ENCODE results near the gene STARD3. TPM values are rescaled to one million over a fixed set of nuclear protein-coding genes. Genes with fewer than 3 reads are reported as not detected.

The STARD3 gene
- total RNA-seq, 2 experiments from 2014 or later, result 70.5 to 75.7 TPM

DNA sequence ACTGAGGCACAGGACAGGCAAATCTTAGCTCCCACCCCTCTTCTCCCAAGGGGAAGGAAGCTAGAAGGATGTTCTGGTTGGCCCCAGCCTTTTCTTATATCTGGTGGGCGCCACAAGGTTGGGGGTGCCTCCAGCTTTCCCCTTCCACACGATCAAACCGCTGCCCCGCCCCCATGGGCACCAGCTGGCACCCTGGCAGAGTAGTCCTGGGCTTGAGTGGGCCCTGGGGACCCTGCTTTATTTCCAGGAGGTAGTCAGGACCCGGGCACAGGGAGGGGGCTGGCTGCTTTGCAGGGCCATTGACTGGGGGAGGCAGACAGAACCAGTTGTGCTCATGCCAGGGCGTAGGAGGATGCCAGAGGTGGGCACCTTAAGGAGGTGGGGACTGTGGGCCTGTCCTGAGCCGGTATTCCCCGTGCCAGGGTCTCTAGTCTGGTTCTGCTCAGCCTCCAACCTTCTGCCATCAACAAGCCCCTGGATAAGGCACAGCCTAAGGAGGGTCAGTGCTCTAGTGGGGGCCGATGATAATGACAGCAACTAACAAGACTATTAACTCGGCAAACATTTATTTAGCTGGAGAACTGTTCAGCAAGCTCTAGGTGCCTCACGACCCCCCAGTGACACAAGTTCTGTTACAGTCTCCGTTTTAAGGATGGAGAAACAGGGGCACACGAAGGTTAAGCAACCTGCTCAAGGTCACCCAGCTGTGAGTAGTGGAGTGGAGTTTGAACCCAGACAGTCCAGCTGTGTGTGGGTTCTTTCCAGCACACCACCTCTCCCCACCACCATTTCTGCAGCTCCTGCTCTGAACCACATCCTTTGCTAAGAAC lies 17.8 kb upstream of the STARD3 start:
- H3K27me3 Mint-ChIP-seq, result peaks cover 49% of the 10 kb centered on the region
- no peak overlapping the region for H3K4me3 Mint-ChIP-seq
- no peak for DNase-seq
- CTCF ChIA-PET, result interaction anchor here (0.7 to 17.8 kb wide), 9 partner anchors 15 to 151 kb away, joined by 3 to 307 read pairs (median 7); partner anchors contain the start of genes MIEN1, PGAP3, PNMT and STARD3
- H3K27ac Mint-ChIP-seq, result no peak overlapping the region
- peaks cover 23% of the 10 kb centered on the region for H3K4me1 Mint-ChIP-seq
- H3K36me3 Mint-ChIP-seq, result no peaks in the 10 kb centered on the region
- no peak for ATAC-seq
- H3K9me3 Mint-ChIP-seq (ENCODE audit: low read depth), result no peaks in the 10 kb centered on the region

DNA sequence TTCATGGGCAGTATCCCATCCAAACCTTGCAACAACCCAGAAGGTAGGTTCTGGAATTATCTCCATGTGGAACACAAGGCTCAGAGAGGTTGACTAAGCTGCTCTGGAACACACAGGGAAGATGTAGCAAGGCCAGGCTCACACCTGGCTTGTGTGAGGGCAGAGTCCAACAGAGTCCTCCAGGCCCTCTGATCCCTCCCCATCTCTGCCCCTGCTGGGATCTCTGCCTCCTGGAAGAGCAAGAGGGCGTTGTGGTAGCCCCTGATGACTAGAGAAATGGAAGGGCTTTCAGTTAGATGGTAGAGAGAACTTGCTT lies 17.2 kb upstream of the STARD3 start:
- Mint-ChIP-seq H3K36me3 (no peaks in the 10 kb centered on the region), H3K4me3 (no peak overlapping the region), H3K4me1 (peaks cover 23% of the 10 kb centered on the region), H3K27ac (no peak overlapping the region), H3K9me3 (ENCODE audit: low read depth) (no peaks in the 10 kb centered on the region), H3K27me3 (peaks cover 44% of the 10 kb centered on the region)
- CTCF ChIA-PET, result interaction anchor here (0.9 to 17.8 kb wide), 10 partner anchors 14 to 360 kb away, joined by 3 to 307 read pairs (median 28); partner anchors contain the start of genes MIEN1, PGAP3, PNMT and PSMD3
- ATAC-seq, result no peak
- DNase-seq, result no peak

DNA sequence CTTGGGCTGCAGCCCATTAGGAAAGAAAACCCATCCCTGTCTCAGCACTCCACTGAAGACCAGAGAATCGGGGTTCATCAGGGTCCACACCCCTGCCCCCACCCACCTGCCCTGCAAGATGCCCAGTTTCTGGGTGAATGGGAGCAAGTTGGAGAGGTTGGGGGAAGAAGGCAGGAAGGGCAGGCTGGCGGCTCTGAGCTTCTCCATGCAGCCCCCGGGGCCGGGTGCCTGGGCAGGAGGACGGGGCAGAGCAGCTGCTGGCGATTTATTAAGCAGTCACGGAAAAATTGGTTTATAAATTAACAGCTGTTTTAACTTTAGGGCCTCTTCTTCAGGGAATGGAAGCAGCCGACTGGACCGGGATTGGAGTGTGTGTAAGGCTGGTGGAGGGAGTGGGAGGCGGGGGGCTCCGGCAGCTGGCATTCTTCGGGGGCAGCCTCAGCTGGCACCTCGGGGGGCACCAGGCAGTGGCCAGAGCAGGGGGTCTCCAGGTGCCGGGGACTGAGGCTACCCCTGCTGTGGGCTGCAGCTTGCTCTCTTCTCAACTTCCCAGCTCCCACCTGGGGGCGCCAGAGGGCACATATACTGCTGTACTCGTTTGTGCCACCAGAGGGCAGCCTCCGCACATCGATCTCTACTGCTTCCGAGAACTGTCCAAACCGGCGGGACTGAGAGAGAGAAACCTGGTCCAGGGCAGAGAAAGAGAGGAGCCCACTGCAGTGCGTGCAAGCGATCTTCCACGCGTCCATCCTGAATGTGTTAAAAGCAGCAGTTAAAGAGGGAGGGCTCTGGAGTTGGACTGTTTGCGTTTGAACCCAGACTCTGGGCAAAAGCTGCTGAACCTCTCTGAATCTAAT lies 15.2 kb upstream of the STARD3 start:
- ATAC-seq, result peak; percentile 68
- CTCF ChIA-PET, result interaction anchor here (0.5 to 17.8 kb wide), 81 partner anchors 9 to 555 kb away, joined by 3 to 307 read pairs (median 4); partner anchors contain the start of genes CDK12, IKZF3, MIEN1 and NEUROD2
- DNase-seq, result peak; percentile 91
- Mint-ChIP-seq H3K27ac (peak overlapping the region; percentile 98), H3K4me3 (peak overlapping the region; percentile 77), H3K36me3 (no peaks in the 10 kb centered on the region), H3K4me1 (peaks cover 23% of the 10 kb centered on the region), H3K27me3 (peaks cover 39% of the 10 kb centered on the region), H3K9me3 (ENCODE audit: low read depth) (no peaks in the 10 kb centered on the region)

DNA sequence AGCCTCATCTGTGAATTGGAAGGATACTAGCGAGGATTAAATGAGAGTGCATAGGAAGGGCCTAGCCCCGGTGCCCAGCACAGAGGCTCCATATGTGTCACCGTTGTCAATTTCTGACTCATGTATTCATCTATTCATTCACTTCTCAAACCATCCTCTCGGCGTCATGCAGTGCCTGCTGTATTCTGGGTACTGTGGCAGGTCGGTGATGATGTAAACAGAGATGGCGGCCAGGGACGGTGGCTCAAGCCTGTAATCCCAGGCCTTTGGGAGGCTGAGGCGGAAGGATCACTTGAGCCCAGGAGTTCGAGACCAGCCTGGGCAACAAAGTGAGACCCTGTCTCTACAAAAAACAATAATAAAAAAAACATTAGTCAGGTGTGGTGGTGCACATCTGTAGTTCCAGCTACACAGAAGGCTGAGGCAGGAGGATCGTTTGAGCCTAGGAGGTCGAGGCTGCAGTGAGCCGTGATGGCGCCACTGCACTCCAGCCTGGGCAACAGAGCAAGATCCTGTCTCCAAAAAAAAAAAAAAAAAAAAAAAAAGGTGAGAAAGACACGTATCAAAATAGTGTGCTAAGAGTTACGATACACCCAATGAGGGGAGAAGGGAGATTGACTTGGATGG lies 14.5 kb upstream of the STARD3 start:
- no peaks in the 10 kb centered on the region for H3K9me3 Mint-ChIP-seq (ENCODE audit: low read depth)
- H3K4me1 Mint-ChIP-seq, result peaks cover 23% of the 10 kb centered on the region
- no peaks in the 10 kb centered on the region for H3K36me3 Mint-ChIP-seq
- H3K27me3 Mint-ChIP-seq, result peaks cover 34% of the 10 kb centered on the region
- H3K27ac Mint-ChIP-seq, result peak overlapping the region; percentile 98
- CTCF ChIA-PET, result interaction anchor here (0.6 to 17.8 kb wide), 62 partner anchors 10 to 1026 kb away, joined by 3 to 307 read pairs (median 5); partner anchors contain the start of genes CDK12, MED1, MIEN1 and NEUROD2
- peak; percentile 87 for ATAC-seq
- H3K4me3 Mint-ChIP-seq, result peak overlapping the region; percentile 77
- peak; percentile 87 for DNase-seq

DNA sequence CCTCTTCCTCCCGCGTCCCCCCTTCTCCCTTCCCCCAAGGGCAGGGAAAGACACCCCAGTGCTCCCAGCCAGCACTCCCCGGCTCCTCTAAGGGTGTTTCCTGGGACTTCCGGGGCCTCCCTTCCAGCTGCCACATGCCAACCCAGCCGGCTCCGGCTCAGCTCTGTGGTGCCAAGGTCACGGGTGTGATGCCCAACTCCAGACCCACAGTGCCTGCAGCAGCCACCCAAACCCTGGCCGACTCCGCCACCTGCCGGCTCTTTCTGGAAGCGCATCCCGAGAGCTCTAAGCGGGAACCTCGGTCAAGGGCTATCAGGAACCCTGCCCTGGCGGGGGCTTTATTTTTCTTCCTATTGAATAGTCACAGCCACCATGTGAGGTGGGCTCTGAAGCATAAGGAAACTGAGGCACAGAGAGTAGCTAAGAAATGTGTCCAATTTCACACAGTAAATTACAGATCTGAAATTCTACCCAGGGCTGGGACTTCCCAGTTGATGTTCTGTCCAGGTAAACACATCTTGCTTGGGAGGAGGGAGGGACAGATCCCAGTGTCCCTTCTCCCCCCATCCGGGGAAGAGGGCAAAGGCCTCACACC lies 13.5 kb upstream of the STARD3 start:
- peaks cover 21% of the 10 kb centered on the region for H3K4me1 Mint-ChIP-seq
- H3K27me3 Mint-ChIP-seq, result peaks cover 37% of the 10 kb centered on the region
- no peaks in the 10 kb centered on the region for H3K9me3 Mint-ChIP-seq (ENCODE audit: low read depth)
- H3K4me3 Mint-ChIP-seq, result peak overlapping the region; percentile 77
- CTCF ChIA-PET, result interaction anchor here (0.5 to 17.8 kb wide), 43 partner anchors 8 to 488 kb away, joined by 3 to 307 read pairs (median 4); partner anchors contain the start of genes MED1, MIEN1, PGAP3 and PNMT
- peak overlapping the region; percentile 98 for H3K27ac Mint-ChIP-seq
- DNase-seq, result peak; percentile 91
- peak; percentile 54 for ATAC-seq
- H3K36me3 Mint-ChIP-seq, result no peaks in the 10 kb centered on the region

DNA sequence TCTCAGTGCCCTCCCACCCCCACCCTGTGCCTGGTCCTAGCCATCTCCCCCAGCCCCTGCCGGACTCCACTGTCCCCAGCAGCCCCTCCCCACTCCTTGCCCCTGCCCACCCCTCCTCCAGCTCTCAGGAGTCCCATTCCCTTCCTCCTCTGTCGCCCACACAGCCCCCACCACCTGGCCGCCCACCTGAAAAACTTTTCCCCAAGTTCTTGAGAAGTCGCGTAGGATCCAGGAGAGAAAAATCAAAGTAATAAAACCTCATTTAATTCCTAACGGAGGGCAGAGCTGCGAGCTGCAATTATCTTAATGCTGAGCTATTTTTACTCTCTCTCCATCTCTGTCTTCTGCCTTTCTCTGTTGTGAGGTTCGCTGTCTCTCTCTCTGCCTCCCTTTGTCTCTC lies 12.6 kb upstream of the STARD3 start:
- H3K27ac Mint-ChIP-seq, result no peak overlapping the region
- H3K36me3 Mint-ChIP-seq, result no peaks in the 10 kb centered on the region
- H3K4me3 Mint-ChIP-seq, result no peak overlapping the region
- H3K9me3 Mint-ChIP-seq (ENCODE audit: low read depth), result no peaks in the 10 kb centered on the region
- H3K4me1 Mint-ChIP-seq, result peaks cover 21% of the 10 kb centered on the region
- H3K27me3 Mint-ChIP-seq, result peaks cover 33% of the 10 kb centered on the region
- DNase-seq (no peak), ATAC-seq (no peak)
- CTCF ChIA-PET, result interaction anchor here (0.8 to 17.8 kb wide), 13 partner anchors 10 to 403 kb away, joined by 3 to 307 read pairs (median 13); partner anchors contain the start of genes MIEN1, PNMT, STARD3 and TCAP

DNA sequence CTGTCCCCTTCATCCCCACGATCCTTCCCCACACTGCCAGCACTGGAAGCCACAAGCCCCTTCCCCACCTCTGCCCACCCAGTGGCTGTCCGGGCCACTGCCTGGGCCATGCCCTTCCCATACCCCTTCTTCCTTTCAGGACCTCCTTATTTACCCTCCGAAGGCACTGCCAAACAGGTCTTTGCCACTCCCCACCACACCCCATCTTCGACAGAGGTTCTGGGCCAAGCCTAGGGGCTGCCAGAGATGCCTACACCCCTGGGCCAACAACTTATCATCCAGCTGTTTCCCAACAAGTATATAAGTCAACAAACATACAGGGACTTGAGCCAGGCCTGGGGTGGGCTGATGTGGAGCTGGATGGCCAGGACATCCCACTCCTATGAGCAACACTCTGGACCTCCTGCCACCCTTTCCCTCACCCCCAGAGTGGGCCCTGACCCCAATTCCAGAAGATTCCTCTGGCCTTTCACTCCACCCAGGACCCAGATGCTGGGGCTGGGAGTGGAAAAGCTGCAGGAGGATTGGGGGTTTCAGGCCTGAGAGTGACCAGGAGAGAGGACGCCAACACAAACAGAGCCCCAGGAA lies 11.7 kb upstream of the STARD3 start:
- Mint-ChIP-seq H3K27me3 (peaks cover 32% of the 10 kb centered on the region), H3K4me3 (no peak overlapping the region), H3K4me1 (peaks cover 21% of the 10 kb centered on the region), H3K27ac (no peak overlapping the region), H3K9me3 (ENCODE audit: low read depth) (no peaks in the 10 kb centered on the region), H3K36me3 (no peaks in the 10 kb centered on the region)
- CTCF ChIA-PET, result interaction anchor here (0.8 to 17.8 kb wide), 10 partner anchors 9 to 130 kb away, joined by 3 to 307 read pairs (median 14); partner anchors contain the start of genes MIEN1, PNMT, STARD3 and TCAP
- DNase-seq (no peak), ATAC-seq (no peak)

DNA sequence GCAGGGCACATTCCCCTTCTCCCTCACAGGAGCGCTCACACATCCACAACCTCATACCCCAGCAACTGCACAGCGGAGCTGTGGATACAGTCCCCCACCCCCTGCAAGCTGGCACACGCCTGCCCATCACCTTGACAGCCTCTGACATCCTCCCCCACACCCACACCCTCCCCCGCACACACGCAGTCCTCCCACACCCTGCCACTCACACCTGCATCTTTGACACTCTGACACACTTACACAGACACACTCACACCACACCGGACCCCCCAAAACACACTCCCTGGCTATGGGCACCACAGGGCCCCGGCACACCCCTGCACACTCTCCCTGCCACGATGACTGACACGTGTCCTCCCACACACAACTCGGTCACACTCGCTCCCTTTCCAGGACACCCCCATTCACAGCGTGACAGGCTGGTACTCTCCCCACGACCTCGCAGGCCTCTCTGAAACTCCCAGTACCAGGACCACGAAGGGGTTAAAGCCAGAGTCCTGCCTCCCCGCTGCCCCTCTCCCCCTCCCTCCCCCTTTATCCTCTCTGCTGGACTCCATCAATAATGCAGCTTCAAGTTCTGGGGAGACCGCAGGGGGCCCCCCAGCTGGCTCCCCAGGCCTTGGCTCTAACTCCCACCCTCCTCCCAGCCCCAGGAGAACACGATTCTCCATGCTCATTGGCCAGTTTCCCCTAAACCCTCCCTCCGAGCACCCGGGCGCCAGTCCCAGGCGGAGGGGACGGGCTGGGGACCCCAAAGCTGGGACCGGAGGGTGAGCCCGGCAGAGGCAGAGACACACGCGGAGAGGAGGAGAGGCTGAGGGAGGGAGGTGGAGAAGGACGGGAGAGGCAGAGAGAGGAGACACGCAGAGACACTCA lies 10.5 kb upstream of the STARD3 start, which contains the start of gene PPP1R1B:
Gene PPP1R1B, plus strand, starts transcription at position 782 of the 876 bp plus-strand sequence. CDS start 441 bp downstream, outside the sequence.
- CTCF ChIA-PET, result interaction anchor here (1.0 to 17.8 kb wide), 6 partner anchors 8 to 127 kb away, joined by 3 to 307 read pairs (median 115); partner anchors contain the start of genes PNMT, STARD3 and TCAP
- no peak within 1 kb of the TSS for H3K4me3 Mint-ChIP-seq
- DNase-seq (no peak), ATAC-seq (no peak)
- no peaks in the 10 kb centered on the region for H3K36me3 Mint-ChIP-seq
- H3K4me1 Mint-ChIP-seq, result peaks cover 26% of the 10 kb centered on the region
- H3K27ac Mint-ChIP-seq, result no peak within 1 kb of the TSS
- no peaks in the 10 kb centered on the region for H3K9me3 Mint-ChIP-seq (ENCODE audit: low read depth)
- H3K27me3 Mint-ChIP-seq, result peaks cover 38% of the 10 kb centered on the region

DNA sequence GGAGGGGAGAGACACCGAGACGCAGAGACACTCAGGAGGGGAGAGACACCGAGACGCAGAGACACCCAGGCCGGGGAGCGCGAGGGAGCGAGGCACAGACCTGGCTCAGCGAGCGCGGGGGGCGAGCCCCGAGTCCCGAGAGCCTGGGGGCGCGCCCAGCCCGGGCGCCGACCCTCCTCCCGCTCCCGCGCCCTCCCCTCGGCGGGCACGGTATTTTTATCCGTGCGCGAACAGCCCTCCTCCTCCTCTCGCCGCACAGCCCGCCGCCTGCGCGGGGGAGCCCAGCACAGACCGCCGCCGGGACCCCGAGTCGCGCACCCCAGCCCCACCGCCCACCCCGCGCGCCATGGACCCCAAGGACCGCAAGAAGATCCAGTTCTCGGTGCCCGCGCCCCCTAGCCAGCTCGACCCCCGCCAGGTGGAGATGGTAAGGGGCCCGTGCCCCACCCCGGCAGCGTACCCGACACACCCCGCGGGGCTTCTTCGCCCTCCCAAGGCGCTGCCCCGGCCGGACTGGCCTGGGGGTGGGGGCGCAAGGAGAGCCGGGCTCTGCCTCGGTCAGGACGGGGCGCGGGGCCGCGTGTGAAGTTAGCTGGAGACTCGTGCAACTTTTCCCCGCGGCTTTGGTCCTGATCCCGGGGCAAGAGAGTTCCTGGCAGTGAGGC lies 9.8 kb upstream of the STARD3 start:
- CTCF ChIA-PET, result interaction anchor here (1.1 to 17.8 kb wide), 6 partner anchors 7 to 126 kb away, joined by 3 to 307 read pairs (median 116); partner anchors contain the start of genes MIEN1, PNMT, STARD3 and TCAP

DNA sequence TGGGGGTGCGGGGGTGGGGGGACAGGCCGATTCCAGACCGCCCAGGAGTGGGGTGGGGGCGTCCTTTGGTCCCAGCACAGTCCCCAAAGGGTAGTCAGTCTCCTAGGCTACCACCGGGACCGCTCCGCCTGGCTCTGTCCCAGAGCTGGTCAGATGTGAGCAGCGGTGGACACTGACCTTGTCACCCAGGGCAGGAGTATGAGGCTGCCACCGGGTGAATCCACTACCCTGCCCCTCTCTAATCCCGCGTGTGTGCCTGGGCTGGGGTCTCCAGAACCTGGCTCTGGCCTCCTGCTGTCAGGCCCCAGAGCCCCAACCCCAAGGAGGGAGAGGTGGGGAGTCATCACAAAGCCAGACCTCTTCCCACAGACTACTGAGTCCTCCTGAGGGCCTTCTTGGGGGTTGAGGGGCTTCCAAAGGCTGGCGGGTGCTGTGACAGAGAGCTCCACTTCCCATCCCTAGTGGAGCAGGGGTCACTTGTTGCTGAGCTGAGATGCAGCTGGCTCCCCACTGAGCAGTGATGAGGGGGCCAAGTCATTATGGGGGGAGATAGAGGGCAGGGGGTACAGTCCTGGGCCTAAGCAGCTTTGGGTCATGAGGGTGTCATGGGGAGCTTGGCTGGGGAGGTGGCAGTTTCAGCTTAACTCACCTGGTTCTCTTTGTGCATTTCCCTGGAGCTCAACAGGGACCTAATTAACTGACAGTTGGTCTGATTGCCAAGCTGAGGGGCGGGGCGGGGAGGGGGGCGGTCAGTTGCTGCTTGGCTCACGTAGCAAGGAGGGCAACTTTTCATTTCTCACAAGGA lies 9.0 kb upstream of the STARD3 start:
- H3K9me3 Mint-ChIP-seq (ENCODE audit: low read depth), result no peaks in the 10 kb centered on the region
- ATAC-seq, result no peak
- H3K4me1 Mint-ChIP-seq, result peaks cover 18% of the 10 kb centered on the region
- no peaks in the 10 kb centered on the region for H3K36me3 Mint-ChIP-seq
- no peak overlapping the region for H3K27ac Mint-ChIP-seq
- no peak for DNase-seq
- peaks cover 40% of the 10 kb centered on the region for H3K27me3 Mint-ChIP-seq
- CTCF ChIA-PET, result interaction anchor here (1.4 to 17.8 kb wide), 5 partner anchors 8 to 125 kb away, joined by 3 to 307 read pairs (median 227); partner anchors contain the start of genes MIEN1, PNMT, PPP1R1B and TCAP
- H3K4me3 Mint-ChIP-seq, result no peak overlapping the region

More for the DNA sequence above, 9.8 kb upstream of the STARD3 start:
- ATAC-seq (no peak), DNase-seq (no peak)
- H3K36me3 Mint-ChIP-seq, result no peaks in the 10 kb centered on the region
- H3K9me3 Mint-ChIP-seq (ENCODE audit: low read depth), result no peaks in the 10 kb centered on the region
- peaks cover 40% of the 10 kb centered on the region for H3K27me3 Mint-ChIP-seq
- H3K4me3 Mint-ChIP-seq, result no peak overlapping the region
- H3K4me1 Mint-ChIP-seq, result peaks cover 26% of the 10 kb centered on the region
- H3K27ac Mint-ChIP-seq, result no peak overlapping the region

Data from activated CD8-positive, alpha-beta memory T cell treated with anti-CD3 and anti-CD28 coated beads, Interleukin-2, amount 10 ng/mL, durations not matched to agents 7 days and 5 days (primary cell).